ENCODE data around the gene GPR153. TPM values are rescaled to one million over a fixed set of nuclear protein-coding genes. Genes with fewer than 3 reads are reported as not detected.

Gene GPR153
- total RNA-seq, 1 experiment from 2014 or later, result 6.1 TPM

- H3K9ac ChIP-seq (ENCODE audit: low read length), result no peak overlapping the region
- TF ChIP-seq JUND (IDR thresholded peaks at IDR 0.05) (no peak), ELF1 (IDR thresholded peaks at IDR 0.05; ENCODE audit: borderline replicate concordance, low read depth) (no peak)
- intact Hi-C loops (cut with micrococcal nuclease), result no loop called here
- DNase-seq (ENCODE audit: low read depth, low spot score) (no peak), ATAC-seq (no peak)
- ChIA-PET POLR2A (no interaction called here), RAD21 (ENCODE audit: low non-redundant PET in 1 of 2, low total read pairs in 2 of 2, uncharacterized antibody in 2 of 2, unreplicated experiment in 2 of 2) (no interaction called here), CTCF (no interaction called here)
- H3K36me3 ChIP-seq (ENCODE audit: control insufficient read depth in 1 of 2, insufficient read depth in 2 of 2, low read length in 2 of 2), result peaks cover 0 to 29% of the 10 kb centered on the region in 2 experiments; a peak in 2 of 4 replicates
- H3K4me2 ChIP-seq (ENCODE audit: low read length), result no peak overlapping the region
- H3K79me2 ChIP-seq (ENCODE audit: insufficient read depth, low read length), result peaks cover 24% of the 10 kb centered on the region
- no peaks in the 10 kb centered on the region for H3K9me2 ChIP-seq (ENCODE audit: insufficient read depth)
- H3K27ac ChIP-seq (ENCODE audit: low read depth, low read length), result no peak overlapping the region
- H3K9me3 ChIP-seq (ENCODE audit: control insufficient read depth in 1 of 2, insufficient read depth in 1 of 2, low read depth in 1 of 2, low read length in 2 of 2), result no peaks in the 10 kb centered on the region
- H3K4me1 ChIP-seq (ENCODE audit: control insufficient read depth in 1 of 2, insufficient read depth in 2 of 2, low read length in 2 of 2), result peaks cover 0 to 13% of the 10 kb centered on the region in 2 experiments; a peak in 3 of 4 replicates
- no peaks in the 10 kb centered on the region for H3K27me3 ChIP-seq (ENCODE audit: insufficient read depth, low read length)
- no TSS peak for BruUV-seq (replicated peaks)
- no peak overlapping the region for H2AFZ ChIP-seq (ENCODE audit: low read depth, low read length, poor library complexity, severe bottlenecking)
- H3K4me3 ChIP-seq (replicated peaks in 1 of 2; ENCODE audit: low read depth in 1 of 2, low read length in 2 of 2), result no peak overlapping the region
- no peaks in the 10 kb centered on the region for H4K20me1 ChIP-seq (ENCODE audit: insufficient read depth)
These were observed 50.1 kb downstream of the GPR153 start for GRCh38 chr1:6210591-6211355.

GRCh38 chr1:6209661-6210580, 51.0 kb downstream of the GPR153 start:
- ChIA-PET RAD21 (ENCODE audit: low non-redundant PET in 1 of 2, low total read pairs in 2 of 2, uncharacterized antibody in 2 of 2, unreplicated experiment in 2 of 2) (no interaction called here), POLR2A (no interaction called here), CTCF (no interaction called here)
- Histone ChIP-seq H3K9me2 (ENCODE audit: insufficient read depth) (no peaks in the 10 kb centered on the region), H3K27ac (ENCODE audit: low read depth, low read length) (no peak overlapping the region), H2AFZ (ENCODE audit: low read depth, low read length, poor library complexity, severe bottlenecking) (no peak overlapping the region), H3K4me2 (ENCODE audit: low read length) (no peak overlapping the region), H3K9ac (ENCODE audit: low read length) (no peak overlapping the region), H3K27me3 (ENCODE audit: insufficient read depth, low read length) (no peaks in the 10 kb centered on the region), H4K20me1 (ENCODE audit: insufficient read depth) (no peaks in the 10 kb centered on the region), H3K4me3 (replicated peaks in 1 of 2; ENCODE audit: low read depth in 1 of 2, low read length in 2 of 2) (no peak overlapping the region), H3K79me2 (ENCODE audit: insufficient read depth, low read length) (peaks cover 24% of the 10 kb centered on the region), H3K9me3 (ENCODE audit: control insufficient read depth in 1 of 2, insufficient read depth in 1 of 2, low read depth in 1 of 2, low read length in 2 of 2) (no peaks in the 10 kb centered on the region), H3K36me3 (ENCODE audit: control insufficient read depth in 1 of 2, insufficient read depth in 2 of 2, low read length in 2 of 2) (peaks cover 0 to 27% of the 10 kb centered on the region in 2 experiments; a peak in 2 of 4 replicates), H3K4me1 (ENCODE audit: control insufficient read depth in 1 of 2, insufficient read depth in 2 of 2, low read length in 2 of 2) (peaks cover 0 to 15% of the 10 kb centered on the region in 2 experiments; a peak in 3 of 4 replicates)
- DNase-seq (ENCODE audit: low read depth, low spot score) (no peak), ATAC-seq (no peak)
- intact Hi-C loops (cut with micrococcal nuclease), result no loop called here
- no peak for TF ChIP-seq EZH2 (IDR thresholded peaks at IDR 0.05)
- TF ChIP-seq CTCF (IDR thresholded peaks at IDR 0.05 in 2 of 3, conservative IDR thresholded peaks at IDR 0.05 in 1 of 3; ENCODE audit: borderline replicate concordance in 1 of 3, insufficient read depth in 1 of 3, low read depth in 2 of 3, low read length in 2 of 3), result peak in 2 of 3 experiments; percentile 23 to 46; a peak in 4 of 6 replicates
- no TSS peak for BruUV-seq (replicated peaks)
